Measurements from ENCODE around the gene TXNRD1.
"Not testable (repeated sequence)": the region's sequence is repeated elsewhere in the genome, so short reads cannot be mapped to it uniquely, and the experiment has no call there.

Gene TXNRD1

DNA sequence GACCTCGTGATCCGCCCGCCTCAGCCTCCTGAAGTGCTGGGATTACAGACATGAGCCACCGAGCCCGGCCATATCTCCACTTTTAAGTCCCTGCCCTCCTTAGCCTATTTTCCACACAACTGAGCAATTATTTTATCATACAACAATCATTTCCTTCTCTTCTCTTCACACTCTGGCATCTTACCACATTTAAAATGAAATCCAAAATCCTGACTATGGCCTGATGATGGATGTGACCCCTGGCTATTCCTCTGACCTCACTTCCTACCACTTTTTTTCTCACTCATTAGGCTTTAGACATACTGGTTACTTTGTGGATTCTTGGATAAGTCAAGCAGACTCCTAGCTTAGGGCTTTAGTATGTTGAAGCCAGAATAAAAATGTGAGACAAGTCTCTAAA, 66.1 kb downstream of the TXNRD1 start:
- DNase-seq = no peak

- no peak for DNase-seq
Observed at GRCh38 chr12:104282109-104282508, 66.5 kb downstream of the TXNRD1 start.

GRCh38 chr12:104285740-104286515, 70.3 kb downstream of the TXNRD1 start:
- no peak for DNase-seq

- peak; percentile 81 for DNase-seq
Observed at GRCh38 chr12:104286516-104287482, 71.2 kb downstream of the TXNRD1 start.

DNA sequence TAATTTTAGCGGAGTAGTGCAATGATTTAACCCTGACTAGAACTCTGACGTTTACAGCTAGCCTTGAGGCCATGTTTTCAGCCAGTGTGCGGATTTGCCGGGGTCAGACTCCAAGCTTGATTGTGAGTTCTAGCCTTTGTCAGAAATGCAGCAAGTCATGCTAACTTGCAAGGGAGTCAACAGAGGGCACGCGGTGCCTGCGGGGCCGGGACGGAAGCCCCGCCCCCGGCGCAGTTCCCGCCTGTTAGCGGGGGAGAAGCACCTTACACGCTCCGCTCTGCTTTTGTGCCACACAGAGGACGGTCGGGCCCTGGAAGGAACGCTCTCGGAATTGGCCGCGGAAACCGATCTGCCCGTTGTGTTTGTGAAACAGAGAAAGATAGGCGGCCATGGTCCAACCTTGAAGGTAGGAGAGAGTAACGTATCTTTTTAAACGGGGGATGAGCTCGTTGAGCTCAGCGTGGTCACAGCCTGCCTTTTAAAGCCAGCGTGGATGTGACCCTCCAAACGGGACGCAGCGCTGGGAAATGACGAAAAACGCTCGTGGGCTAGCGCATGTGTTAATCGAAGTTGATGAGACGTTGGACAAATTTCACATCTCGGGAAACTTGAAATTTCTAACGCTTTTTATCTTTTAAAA, 73.2 kb downstream of the TXNRD1 start:
- peak; percentile 77 for DNase-seq

DNA sequence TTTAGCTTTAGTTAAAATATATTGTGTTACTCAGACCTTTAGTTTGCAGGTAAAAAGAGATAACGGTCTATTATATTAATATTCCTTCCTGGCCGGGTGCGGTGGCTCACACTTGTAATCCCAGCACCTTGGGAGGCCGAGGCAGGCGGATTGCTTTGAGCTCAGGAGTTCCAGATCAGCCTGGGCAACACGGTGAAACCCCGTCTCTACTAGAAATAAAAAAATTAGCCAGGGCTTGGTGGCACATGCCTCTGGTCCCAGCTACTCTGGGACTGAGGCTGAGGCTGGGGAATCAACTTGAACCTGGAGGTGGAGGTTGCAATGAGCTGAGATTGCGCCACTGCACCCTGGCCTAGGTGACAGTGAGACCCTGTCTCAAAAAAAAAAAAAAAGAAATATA, 74.7 kb downstream of the TXNRD1 start:
- no peak for DNase-seq

DNA sequence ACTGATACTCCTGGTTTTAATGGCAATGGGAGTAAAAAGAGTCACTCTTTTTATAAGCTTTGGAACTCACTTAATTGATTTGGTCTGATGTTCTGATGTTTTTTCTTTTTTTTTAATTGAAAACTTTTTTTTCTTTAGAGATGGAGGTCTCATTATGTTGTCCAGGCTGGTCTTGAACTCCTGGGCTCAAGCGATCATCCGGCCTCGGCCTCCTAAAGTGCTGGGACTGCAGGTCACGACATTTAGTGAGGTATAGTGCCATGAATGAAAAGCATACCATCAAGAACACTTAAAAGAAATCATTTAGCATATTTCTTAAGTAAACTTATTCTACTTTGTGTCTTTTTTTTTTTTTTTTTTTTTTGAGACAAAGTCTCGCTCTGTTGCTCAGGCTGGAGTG, 75.3 kb downstream of the TXNRD1 start:
- DNase-seq = no peak

DNA sequence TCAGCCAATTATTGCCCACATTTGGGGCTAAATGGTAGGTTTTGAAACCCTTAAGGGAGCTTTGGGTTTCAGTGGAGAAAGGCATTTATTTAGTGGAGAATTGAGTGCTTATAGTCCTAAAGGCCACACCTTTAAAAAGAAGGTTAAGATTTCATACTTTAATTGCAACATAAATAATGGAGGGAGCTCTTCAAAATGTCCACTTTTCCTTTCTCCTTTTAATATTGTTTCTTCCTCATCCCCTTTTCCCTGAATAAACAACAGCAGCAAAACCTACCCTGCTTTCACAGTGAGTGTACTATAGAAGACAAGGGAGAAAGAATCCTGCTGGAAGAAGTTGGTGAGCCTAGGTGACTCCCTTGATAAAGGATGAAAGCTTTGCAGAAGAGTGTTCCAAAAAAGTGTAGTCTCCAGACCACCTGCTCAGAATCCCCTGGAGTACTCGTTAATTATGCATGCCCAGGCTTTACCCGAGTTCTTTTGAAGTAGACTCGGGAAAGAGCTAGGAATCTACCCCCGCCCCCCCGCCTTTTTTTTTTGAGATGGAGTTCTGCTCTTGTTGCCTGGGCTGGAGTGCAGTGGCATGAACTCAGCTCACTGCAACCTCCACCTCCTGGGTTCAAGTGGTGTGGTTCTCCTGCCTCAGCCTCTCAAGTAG, 76.4 kb downstream of the TXNRD1 start:
- DNase-seq = no peak

GRCh38 chr12:104292872-104293794, 77.6 kb downstream of the TXNRD1 start:
- DNase-seq = no peak

GRCh38 chr12:104294158-104294859, 78.7 kb downstream of the TXNRD1 start:
- not testable (repeated sequence) for DNase-seq

GRCh38 chr12:104294927-104295668, 79.5 kb downstream of the TXNRD1 start:
- no peak for DNase-seq

GRCh38 chr12:104295954-104296353, 80.4 kb downstream of the TXNRD1 start:
- no peak for DNase-seq

DNA sequence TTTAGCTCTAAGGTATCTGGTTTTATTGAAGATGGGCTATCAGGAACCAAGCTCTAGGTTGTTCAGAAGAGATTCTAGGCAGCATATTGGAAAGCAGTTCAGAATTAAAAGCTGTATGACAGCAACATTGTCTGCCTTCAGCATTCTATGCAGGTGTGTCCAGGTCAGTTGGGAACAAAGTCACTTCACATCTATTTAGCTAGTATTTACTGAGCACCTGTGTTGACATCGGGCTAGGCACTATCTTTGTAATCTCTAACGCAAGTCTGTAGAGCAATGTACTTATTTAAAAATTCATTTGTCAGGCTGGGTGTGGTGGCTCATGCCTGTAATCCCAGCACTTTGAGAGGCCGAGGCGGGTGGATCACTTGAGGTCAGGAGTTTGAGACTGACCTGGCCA, 81.1 kb downstream of the TXNRD1 start:
- DNase-seq = no peak

- no peak for DNase-seq
Observed at GRCh38 chr12:104297477-104298113, 82.0 kb downstream of the TXNRD1 start.

GRCh38 chr12:104299842-104300481, 84.4 kb downstream of the TXNRD1 start:
- DNase-seq = no peak

DNA sequence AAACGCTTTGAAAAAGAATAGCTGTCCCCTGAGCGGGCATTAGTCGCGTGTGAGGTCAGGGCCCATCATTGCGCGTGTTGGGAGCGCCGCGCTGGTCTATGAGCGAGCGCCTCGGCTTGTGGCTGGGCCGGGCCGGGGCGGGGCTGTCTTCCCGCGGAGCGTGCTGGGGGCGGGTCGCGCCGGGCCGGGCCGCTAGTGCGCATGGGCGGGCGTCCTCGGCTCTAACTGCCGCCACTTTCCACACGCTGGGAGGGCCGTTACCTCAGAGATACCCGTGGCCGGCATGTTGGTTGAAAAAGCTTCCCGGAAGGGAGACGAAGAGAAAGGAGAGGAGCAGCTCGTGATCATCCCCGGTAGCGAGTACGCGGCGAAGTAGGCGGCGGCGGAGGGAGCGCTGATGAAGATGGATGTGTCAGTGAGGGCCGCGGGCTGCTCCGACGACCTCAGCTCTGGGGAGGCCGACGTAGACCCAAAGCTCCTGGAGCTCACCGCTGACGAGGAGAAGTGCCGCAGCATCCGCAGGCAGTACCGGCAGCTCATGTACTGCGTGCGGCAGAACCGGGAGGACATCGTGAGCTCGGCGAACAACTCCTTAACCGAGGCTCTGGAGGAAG, 88.1 kb downstream of the TXNRD1 start, which contains the start of gene EID3:
TSS of gene EID3 (plus strand) at position 202 of the 614 bp plus-strand sequence. CDS start at position 398, 196 bp downstream.
- DNase-seq = peak; percentile 87

- no peak for DNase-seq
Observed at GRCh38 chr12:104304261-104305009, 88.9 kb downstream of the TXNRD1 start.

GRCh38 chr12:104305349-104305748, 89.8 kb downstream of the TXNRD1 start:
- no peak for DNase-seq

Data from activated T-cell treated with anti-CD3 and anti-CD28 coated beads for 4 hours (primary cell).